IPS-18a (cell line): ENCODE measurements around the gene ZBTB7C.

Experiments used
- H3K27ac ChIP-seq: one replicate; pipeline ENCODE4 v1.5.1; 2013; ENCODE audit warnings: low read length
- H3K27me3 ChIP-seq: one replicate; pipeline ENCODE4 v1.6.1; 2013; ENCODE audit warnings: mild to moderate bottlenecking, low read length; ENCODE audit not compliant: control insufficient read depth, insufficient read depth
- H3K36me3 ChIP-seq: one replicate; pipeline ENCODE4 v1.6.1; 2013; ENCODE audit warnings: low read depth, low read length; ENCODE audit not compliant: control insufficient read depth
- H3K4me1 ChIP-seq: one replicate; pipeline ENCODE4 v1.6.1; 2013; ENCODE audit warnings: low read depth, low read length; ENCODE audit not compliant: control insufficient read depth
- H3K4me3 ChIP-seq: one replicate; pipeline ENCODE4 v1.5.1; 2013; ENCODE audit warnings: low read length
- H3K9ac ChIP-seq: one replicate; pipeline ENCODE4 v1.6.1; 2013; ENCODE audit warnings: mild to moderate bottlenecking, low read length, moderate library complexity
- H3K9me3 ChIP-seq: one replicate; pipeline ENCODE4 v1.6.1; 2013; ENCODE audit warnings: low read depth, low read length; ENCODE audit not compliant: control insufficient read depth

The ZBTB7C gene

GRCh38 chr18:48137374-48138081 lies 271.7 kb downstream of the ZBTB7C start:
- peaks cover 53% of the 10 kb centered on the region for H3K27me3 ChIP-seq
- H3K4me1 ChIP-seq: peaks cover 17% of the 10 kb centered on the region
- H3K9me3 ChIP-seq: no peaks in the 10 kb centered on the region
- no peak overlapping the region for H3K9ac ChIP-seq
- H3K36me3 ChIP-seq: no peaks in the 10 kb centered on the region
- no peak overlapping the region for H3K27ac ChIP-seq
- H3K4me3 ChIP-seq: peak overlapping the region; percentile 65

GRCh38 chr18:48136827-48137373 lies 272.3 kb downstream of the ZBTB7C start:
- no peak overlapping the region for H3K27ac ChIP-seq
- H3K4me3 ChIP-seq: peak overlapping the region; percentile 65
- H3K4me1 ChIP-seq: peaks cover 17% of the 10 kb centered on the region
- no peak overlapping the region for H3K9ac ChIP-seq
- H3K9me3 ChIP-seq: no peaks in the 10 kb centered on the region
- H3K27me3 ChIP-seq: peaks cover 53% of the 10 kb centered on the region
- no peaks in the 10 kb centered on the region for H3K36me3 ChIP-seq

DNA sequence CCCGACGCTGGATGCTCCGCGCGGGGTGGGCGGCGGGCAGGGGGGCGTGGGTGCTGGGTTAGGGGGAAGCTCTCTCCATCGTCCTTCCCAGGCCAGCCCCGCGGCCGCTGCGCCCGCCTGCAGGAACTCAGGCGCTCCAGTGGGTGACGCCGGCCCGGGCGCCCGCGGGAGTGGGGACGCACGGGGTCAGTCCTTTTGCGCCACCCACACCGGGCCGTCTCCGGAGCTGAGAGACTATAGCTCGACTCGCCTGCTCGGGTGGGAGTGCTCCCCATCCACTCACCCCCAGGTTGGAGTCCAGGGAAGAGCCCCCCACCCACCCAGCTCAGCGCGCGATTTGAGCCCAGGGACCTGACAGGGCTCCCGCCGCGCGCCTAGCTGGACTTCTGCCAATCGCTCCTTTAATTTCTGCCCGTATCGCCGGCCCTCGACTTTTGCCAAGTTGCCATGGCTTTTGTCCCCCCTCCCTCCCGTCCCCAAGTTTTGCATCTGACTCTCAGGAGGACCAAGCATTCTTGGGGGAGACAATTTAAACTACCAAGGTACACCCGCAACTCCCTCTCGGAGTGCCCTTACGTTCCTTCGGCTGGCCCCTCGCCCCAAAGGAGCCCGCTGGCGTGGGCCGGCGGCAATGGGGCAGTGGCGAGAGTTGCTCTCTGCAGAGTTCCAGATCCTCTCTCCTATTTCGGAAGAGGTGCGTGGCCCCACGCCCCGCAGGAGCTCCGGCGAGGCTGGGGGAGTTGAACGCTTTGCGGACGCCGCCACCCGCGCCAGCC lies 272.9 kb downstream of the ZBTB7C start:
- Histone ChIP-seq H3K9me3 (no peaks in the 10 kb centered on the region), H3K36me3 (no peaks in the 10 kb centered on the region), H3K27ac (no peak overlapping the region), H3K9ac (no peak overlapping the region), H3K4me3 (peak overlapping the region; percentile 65), H3K4me1 (peaks cover 16% of the 10 kb centered on the region), H3K27me3 (peaks cover 53% of the 10 kb centered on the region)

DNA sequence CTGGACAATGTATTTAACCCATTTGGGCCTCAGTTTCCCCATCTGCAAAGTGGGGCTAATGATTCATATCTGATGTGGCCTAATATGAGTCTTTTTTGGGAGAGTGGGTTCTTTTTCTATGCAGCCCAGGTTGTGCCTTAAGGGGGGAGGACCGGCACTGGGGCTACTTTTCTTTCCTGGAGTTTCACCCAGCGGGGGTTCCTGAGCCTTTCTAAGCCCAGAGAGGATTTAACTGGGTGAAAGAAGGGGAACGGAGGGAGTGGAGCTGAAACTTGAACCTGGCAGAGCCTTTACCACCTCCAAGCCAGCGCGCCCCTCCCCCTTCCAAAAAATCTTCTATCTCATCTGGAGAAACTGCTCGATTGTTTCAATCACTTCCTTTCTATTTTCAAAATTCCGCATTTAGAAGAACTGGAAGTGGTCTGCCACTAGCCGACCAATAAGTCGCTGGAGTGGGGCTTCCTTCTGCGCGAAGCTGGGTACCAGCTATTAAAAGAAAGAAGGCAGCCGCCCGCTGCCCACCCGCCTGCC lies 273.7 kb downstream of the ZBTB7C start:
- H3K27ac ChIP-seq: no peak overlapping the region
- peaks cover 53% of the 10 kb centered on the region for H3K27me3 ChIP-seq
- H3K4me1 ChIP-seq: peaks cover 14% of the 10 kb centered on the region
- no peaks in the 10 kb centered on the region for H3K36me3 ChIP-seq
- no peaks in the 10 kb centered on the region for H3K9me3 ChIP-seq
- H3K4me3 ChIP-seq: peak overlapping the region; percentile 65
- H3K9ac ChIP-seq: no peak overlapping the region

DNA sequence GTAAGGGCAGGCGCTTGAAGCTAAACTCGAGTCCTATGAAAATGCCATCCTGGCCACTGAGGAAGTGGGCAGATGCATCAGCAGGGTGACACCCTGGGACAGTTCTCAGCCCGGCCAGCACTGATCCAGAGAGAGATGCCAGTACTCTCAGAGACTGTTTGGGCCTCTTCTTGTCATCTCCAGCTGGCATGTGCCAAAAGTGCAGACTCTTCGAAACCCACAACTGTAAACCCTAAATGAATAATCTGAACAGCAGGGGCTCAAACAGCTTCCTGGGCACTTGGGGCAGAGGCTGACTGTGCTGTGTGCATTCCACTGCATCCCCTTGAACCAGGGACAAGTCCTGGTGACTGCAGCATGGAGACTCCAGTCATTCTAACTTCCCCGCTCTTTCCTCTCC lies 274.6 kb downstream of the ZBTB7C start:
- peaks cover 53% of the 10 kb centered on the region for H3K27me3 ChIP-seq
- H3K9me3 ChIP-seq: no peaks in the 10 kb centered on the region
- no peak overlapping the region for H3K4me3 ChIP-seq
- H3K27ac ChIP-seq: no peak overlapping the region
- no peak overlapping the region for H3K9ac ChIP-seq
- peaks cover 14% of the 10 kb centered on the region for H3K4me1 ChIP-seq
- H3K36me3 ChIP-seq: no peaks in the 10 kb centered on the region

DNA sequence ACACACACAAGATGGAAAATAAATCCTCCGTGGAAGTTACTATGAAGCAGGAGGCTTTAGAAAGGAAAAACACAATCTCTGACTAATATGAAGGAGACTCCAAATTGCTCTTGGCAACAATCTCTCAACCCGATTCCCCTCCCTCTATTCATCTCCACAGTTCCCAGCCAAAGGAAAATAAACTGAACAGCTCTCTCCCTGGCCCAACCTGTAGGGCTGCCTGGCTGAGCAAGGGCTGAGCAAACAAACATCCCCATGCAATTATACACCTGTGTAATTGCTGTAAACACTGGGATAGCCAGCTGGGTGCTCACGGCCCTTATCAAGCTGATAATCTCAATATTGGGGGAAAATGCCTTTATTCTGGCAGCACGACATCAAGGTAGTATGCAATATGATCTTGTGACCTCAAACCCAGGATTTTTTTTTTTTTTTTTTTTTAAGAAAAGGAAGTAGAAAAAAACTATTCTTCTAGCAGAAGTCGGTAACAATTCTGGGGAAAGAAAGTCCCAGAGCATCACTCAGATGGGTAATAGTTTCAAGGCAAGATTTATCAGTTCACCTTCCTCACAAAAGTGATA lies 275.4 kb downstream of the ZBTB7C start:
- Histone ChIP-seq H3K27ac (no peak overlapping the region), H3K4me3 (no peak overlapping the region), H3K9ac (no peak overlapping the region), H3K27me3 (peaks cover 47% of the 10 kb centered on the region), H3K9me3 (no peaks in the 10 kb centered on the region), H3K4me1 (peaks cover 14% of the 10 kb centered on the region), H3K36me3 (no peaks in the 10 kb centered on the region)

DNA sequence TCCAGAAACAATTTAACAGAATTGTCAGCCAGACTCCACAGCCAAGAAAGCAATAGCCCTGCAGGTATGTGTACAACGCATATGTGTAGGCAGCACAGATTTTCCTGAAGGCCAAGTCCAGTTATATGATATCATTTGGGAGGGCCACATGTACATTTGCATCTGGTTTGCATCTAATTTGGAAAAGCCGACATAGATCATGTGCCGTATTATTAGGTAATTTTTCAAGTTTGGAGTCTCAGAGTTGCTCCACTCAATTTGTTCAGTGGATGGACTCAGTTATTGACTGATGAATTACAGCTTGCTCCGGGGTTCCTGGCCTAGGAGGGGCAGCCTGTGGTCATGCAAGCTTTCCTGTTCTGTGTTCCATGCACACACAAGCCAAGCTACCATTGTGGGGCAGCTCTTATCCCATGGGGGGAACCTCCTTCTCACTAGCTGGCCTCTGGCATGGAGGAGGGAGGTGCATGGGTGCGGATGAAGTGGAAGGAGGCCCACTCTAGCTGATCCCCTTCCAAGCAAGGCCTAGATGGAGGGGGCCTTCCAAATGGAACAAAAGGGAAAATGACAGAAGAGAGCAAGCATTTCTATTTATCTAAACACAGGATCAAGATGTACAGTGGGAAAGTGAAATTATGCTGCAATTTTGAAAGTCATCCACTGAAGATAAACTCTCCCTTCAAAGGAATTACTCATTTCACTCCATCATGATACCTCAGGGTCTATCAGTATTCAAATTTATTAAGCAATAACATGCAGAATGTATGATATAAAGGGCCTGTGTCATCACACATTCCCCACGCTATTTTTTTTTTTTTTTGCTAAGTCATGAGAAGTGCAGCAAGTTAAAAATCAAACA lies 276.2 kb downstream of the ZBTB7C start:
- Histone ChIP-seq H3K4me1 (peaks cover 9% of the 10 kb centered on the region), H3K36me3 (no peaks in the 10 kb centered on the region), H3K4me3 (no peak overlapping the region), H3K27ac (no peak overlapping the region), H3K9me3 (no peaks in the 10 kb centered on the region), H3K9ac (no peak overlapping the region), H3K27me3 (peaks cover 39% of the 10 kb centered on the region)

GRCh38 chr18:48131042-48131441 lies 278.1 kb downstream of the ZBTB7C start:
- no peaks in the 10 kb centered on the region for H3K4me1 ChIP-seq
- no peak overlapping the region for H3K27ac ChIP-seq
- H3K9ac ChIP-seq: no peak overlapping the region
- no peaks in the 10 kb centered on the region for H3K36me3 ChIP-seq
- no peak overlapping the region for H3K4me3 ChIP-seq
- no peaks in the 10 kb centered on the region for H3K9me3 ChIP-seq
- peaks cover 20% of the 10 kb centered on the region for H3K27me3 ChIP-seq

GRCh38 chr18:48129621-48130082 lies 279.5 kb downstream of the ZBTB7C start:
- H3K9me3 ChIP-seq: no peaks in the 10 kb centered on the region
- H3K27ac ChIP-seq: no peak overlapping the region
- peaks cover 6% of the 10 kb centered on the region for H3K27me3 ChIP-seq
- H3K4me1 ChIP-seq: no peaks in the 10 kb centered on the region
- H3K9ac ChIP-seq: no peak overlapping the region
- no peaks in the 10 kb centered on the region for H3K36me3 ChIP-seq
- H3K4me3 ChIP-seq: no peak overlapping the region

DNA sequence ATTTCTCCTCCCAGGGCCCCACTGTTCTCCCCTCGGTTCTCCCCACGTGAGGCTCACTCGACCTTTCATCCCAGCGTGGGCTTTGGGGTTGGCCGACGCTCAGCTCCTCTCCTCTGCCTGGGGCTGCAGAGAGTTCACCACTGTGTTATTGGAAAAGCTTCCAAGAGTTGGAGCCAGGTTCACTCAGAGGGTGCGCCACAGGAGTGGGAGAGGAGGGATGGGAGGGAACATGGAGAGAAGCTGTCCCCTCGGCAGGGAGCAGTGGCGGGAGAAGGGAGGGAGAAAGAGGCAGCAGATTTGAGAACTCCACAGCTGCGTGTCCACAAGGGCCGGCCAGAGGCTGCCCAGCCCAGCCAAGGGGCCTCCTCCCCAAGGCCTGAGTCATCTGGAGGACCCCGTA lies 281.6 kb downstream of the ZBTB7C start:
- no peaks in the 10 kb centered on the region for H3K4me1 ChIP-seq
- H3K9ac ChIP-seq: no peak overlapping the region
- no peaks in the 10 kb centered on the region for H3K36me3 ChIP-seq
- no peak overlapping the region for H3K27ac ChIP-seq
- H3K27me3 ChIP-seq: no peaks in the 10 kb centered on the region
- no peaks in the 10 kb centered on the region for H3K9me3 ChIP-seq
- H3K4me3 ChIP-seq: no peak overlapping the region

DNA sequence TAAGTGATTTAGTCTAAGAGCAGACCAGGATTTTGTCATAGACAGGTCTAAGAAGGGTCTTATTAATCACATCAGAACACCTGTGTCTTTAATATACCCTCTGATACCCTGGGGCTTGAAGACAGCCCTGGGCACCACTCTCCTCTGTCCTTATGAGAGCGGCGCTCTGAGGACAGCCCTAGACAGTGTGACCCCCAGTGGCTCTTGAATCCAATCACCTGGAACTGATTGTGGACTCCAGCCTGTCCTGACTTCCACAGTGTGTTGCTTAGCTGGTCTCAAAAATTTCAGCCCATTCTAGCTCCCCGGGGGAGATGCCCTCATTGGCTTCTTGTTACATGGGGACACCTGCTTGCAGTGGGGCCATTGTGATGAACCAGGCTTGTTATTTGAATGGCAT lies 282.9 kb downstream of the ZBTB7C start:
- Histone ChIP-seq H3K27ac (no peak overlapping the region), H3K9me3 (no peaks in the 10 kb centered on the region), H3K9ac (no peak overlapping the region), H3K27me3 (no peaks in the 10 kb centered on the region), H3K4me3 (no peak overlapping the region), H3K36me3 (no peaks in the 10 kb centered on the region), H3K4me1 (no peaks in the 10 kb centered on the region)
